ENCODE measurements around the gene PRR15L.

Gene PRR15L

DNA sequence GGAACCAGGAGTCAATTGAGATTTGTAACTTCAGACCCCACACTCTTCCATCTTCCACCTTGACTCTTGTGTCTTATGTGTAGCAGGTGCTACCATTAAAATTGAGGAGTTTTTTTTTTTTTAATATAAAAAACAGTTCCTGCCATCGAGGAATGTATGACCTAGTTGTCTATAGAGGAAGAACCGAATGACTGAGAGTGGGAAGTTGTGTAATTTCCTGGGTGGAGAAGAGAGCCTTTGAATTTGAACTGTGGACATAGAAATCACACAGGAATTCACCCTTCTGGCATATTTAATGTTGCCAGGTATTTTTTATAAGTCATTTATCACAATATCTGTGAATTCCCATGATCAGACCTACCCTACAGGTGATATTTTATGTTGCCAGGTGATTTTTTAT lies 39.7 kb downstream of the PRR15L start:
- H3K4me1 Mint-ChIP-seq = no peaks in the 10 kb centered on the region

DNA sequence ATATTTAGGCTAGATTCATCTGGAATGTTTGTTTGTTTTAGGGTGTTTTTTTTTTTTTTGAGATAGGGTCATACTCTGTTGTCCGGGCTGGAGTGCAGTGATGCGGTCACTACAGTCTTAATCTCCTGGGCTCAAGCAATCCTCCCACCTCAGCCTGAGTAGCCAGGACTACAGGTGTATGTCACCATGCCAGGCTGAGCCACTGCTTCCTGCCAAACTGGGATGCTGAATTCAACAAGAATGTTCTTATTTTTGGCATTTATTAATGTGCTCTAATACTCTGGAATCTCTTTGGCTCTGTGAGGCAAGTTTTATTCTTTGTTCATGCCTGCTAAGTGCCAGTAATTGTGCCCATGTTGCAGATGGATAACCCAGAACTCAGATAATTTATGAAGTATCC lies 40.1 kb downstream of the PRR15L start:
- ATAC-seq (no peak), DNase-seq (no peak)
- Mint-ChIP-seq H3K27me3 (no peaks in the 10 kb centered on the region), H3K27ac (no peak overlapping the region), H3K36me3 (ENCODE audit: low read depth) (peaks cover 13% of the 10 kb centered on the region), H3K4me1 (no peaks in the 10 kb centered on the region), H3K9me3 (no peaks in the 10 kb centered on the region), H3K4me3 (no peak overlapping the region)

More for the DNA sequence above, 39.7 kb downstream of the PRR15L start:
- ATAC-seq (no peak), DNase-seq (no peak)
- Mint-ChIP-seq H3K27ac (no peak overlapping the region), H3K4me3 (no peak overlapping the region), H3K27me3 (no peaks in the 10 kb centered on the region), H3K9me3 (no peaks in the 10 kb centered on the region), H3K36me3 (ENCODE audit: low read depth) (peaks cover 13% of the 10 kb centered on the region)

DNA sequence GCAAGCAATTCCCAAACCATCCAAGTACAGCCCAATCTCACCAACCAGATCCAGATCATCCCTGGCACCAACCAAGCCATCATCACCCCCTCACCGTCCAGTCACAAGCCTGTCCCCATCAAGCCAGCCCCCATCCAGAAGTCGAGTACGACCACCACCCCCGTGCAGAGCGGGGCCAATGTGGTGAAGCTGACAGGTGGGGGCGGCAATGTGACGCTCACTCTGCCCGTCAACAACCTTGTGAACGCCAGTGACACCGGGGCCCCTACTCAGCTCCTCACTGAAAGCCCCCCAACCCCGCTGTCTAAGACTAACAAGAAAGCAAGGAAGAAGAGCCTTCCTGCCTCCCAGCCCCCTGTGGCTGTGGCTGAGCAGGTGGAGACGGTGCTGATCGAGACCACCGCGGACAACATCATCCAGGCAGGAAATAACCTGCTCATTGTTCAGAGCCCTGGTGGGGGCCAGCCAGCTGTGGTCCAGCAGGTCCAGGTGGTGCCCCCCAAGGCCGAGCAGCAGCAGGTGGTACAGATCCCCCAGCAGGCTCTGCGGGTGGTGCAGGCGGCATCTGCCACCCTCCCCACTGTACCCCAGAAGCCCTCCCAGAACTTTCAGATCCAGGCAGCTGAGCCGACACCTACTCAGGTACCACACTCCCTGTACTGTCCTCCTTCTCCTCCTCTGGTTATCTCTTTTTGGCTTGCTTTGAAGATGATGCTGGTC lies 41.0 kb downstream of the PRR15L start:
- no peaks in the 10 kb centered on the region for H3K9me3 Mint-ChIP-seq
- H3K36me3 Mint-ChIP-seq (ENCODE audit: low read depth) = peaks cover 13% of the 10 kb centered on the region
- H3K4me3 Mint-ChIP-seq = no peak overlapping the region
- H3K27me3 Mint-ChIP-seq = no peaks in the 10 kb centered on the region
- no peak for ATAC-seq
- no peak for DNase-seq
- H3K27ac Mint-ChIP-seq = no peak overlapping the region
- H3K4me1 Mint-ChIP-seq = no peaks in the 10 kb centered on the region

DNA sequence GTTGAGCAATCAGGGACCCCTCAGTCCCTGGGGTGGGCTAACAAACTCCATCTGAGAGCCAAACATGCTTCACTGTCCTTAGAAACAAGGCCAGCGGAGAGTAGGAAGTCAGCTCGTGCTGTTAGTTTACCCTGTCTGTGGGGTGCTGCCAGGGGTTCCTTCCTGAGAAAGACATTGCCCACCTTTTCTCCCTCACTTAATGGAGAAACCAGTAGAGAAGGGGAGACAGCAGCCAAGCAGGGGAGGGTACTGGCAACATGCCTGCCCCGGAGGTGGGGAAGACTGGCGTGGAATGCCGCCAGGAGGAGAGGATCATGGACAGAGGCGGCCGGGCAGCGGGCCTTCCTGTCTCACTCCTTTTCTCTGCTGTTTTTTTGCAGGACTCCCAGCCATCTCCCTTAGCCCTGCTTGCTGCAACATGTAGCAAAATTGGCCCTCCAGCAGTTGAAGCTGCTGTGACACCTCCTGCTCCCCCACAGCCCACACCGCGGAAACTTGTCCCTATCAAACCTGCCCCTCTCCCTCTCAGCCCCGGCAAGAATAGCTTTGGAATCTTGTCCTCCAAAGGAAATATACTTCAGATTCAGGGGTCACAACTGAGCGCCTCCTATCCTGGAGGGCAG lies 41.8 kb downstream of the PRR15L start:
- H3K27ac Mint-ChIP-seq = no peak overlapping the region
- no peaks in the 10 kb centered on the region for H3K9me3 Mint-ChIP-seq
- ATAC-seq = no peak
- no peak for DNase-seq
- peaks cover 13% of the 10 kb centered on the region for H3K36me3 Mint-ChIP-seq (ENCODE audit: low read depth)
- H3K27me3 Mint-ChIP-seq = no peaks in the 10 kb centered on the region
- no peaks in the 10 kb centered on the region for H3K4me1 Mint-ChIP-seq
- H3K4me3 Mint-ChIP-seq = no peak overlapping the region

DNA sequence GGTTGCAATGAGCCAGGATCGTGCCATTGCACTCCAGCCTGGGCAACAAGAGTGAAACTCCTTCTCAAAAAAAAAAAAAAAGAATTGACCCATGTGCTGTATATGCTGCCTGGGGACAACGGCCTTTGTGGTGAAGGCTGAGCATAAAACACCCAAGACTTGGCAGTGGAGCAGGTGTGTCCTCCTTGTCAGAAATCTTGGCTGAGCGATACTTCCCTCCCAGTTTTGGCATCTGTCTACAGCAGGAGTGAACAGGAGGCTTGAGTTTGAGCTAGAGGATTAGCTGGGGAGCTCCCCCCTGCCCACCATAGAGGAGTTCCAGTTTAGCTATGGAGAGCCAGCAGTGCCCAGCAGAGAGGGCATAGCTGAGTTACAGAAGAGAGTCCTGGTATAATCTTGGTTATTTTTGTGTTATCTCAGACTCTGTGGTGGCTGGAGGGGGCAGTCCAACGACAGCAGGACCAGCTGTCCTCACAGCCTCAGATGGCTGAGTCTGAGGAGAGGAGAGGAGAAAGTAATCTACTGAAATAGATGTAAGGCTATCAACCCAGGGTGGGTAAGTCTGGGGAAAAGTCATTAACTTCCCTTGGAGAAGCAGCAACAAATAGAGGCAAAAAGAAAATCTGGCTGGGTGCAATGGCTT lies 43.3 kb downstream of the PRR15L start:
- DNase-seq = no peak
- no peak overlapping the region for H3K4me3 Mint-ChIP-seq
- H3K4me1 Mint-ChIP-seq = peaks cover 2% of the 10 kb centered on the region
- no peaks in the 10 kb centered on the region for H3K27me3 Mint-ChIP-seq
- no peak for ATAC-seq
- peak overlapping the region; percentile 21 for H3K27ac Mint-ChIP-seq
- peaks cover 7% of the 10 kb centered on the region for H3K36me3 Mint-ChIP-seq (ENCODE audit: low read depth)
- no peaks in the 10 kb centered on the region for H3K9me3 Mint-ChIP-seq

DNA sequence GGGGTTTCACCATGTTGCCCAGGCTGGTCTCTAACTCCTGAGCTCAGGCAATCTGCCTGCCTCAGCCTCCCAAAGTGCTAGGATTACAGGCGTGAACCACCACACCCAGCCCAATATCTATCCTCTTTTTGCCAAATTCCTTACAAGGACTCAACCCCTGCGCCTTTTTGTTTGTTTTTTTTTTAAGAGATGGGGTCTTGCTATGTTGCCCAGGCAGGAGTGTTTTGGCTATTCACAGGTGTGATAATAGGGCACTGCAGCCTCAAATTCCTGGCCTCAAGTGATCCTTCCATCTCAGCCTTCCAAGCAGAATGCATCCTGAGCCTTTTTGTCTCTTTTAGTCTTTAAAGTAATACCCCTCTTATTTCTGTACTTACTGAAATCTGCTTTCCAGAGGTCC lies 44.6 kb downstream of the PRR15L start:
- H3K27me3 Mint-ChIP-seq = no peaks in the 10 kb centered on the region
- DNase-seq (no peak), ATAC-seq (no peak)
- no peak overlapping the region for H3K4me3 Mint-ChIP-seq
- H3K27ac Mint-ChIP-seq = no peak overlapping the region
- peaks cover 9% of the 10 kb centered on the region for H3K36me3 Mint-ChIP-seq (ENCODE audit: low read depth)
- H3K4me1 Mint-ChIP-seq = peaks cover 4% of the 10 kb centered on the region
- no peaks in the 10 kb centered on the region for H3K9me3 Mint-ChIP-seq

DNA sequence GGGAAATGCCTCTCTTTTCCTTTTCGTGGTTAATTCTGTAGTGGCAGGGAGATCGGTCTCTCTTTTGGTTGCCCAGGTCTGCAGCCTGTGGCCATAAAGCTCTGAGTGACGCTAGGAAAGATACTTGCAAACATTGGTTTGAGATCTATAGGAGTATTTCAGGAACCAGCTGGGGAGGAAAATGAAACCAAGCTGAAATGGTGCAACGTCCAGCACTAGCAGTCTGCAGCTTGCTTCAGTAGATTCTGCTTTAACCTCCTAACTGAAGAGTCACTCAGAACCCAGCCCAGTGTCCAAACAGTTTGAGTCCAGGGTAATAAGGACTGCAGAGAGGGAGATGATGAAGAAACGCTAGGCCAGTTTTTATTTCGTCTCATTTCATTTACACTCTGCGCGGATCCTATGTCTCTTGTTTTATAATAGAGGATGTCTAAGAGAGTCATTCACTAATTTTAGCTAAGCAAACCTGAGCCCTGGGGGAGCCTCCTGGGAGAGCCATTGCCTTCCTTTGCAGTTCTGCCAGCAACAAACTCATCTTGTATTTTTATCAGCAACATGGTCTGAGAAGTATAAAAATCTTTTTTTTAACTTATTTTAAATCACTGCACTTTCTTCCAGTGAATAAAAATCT lies 49.6 kb downstream of the PRR15L start:
- H3K27ac Mint-ChIP-seq = no peak overlapping the region
- peaks cover 12% of the 10 kb centered on the region for H3K4me1 Mint-ChIP-seq
- ATAC-seq (no peak), DNase-seq (no peak)
- peaks cover 4% of the 10 kb centered on the region for H3K36me3 Mint-ChIP-seq (ENCODE audit: low read depth)
- H3K4me3 Mint-ChIP-seq = no peak overlapping the region
- H3K9me3 Mint-ChIP-seq = no peaks in the 10 kb centered on the region
- H3K27me3 Mint-ChIP-seq = no peaks in the 10 kb centered on the region

DNA sequence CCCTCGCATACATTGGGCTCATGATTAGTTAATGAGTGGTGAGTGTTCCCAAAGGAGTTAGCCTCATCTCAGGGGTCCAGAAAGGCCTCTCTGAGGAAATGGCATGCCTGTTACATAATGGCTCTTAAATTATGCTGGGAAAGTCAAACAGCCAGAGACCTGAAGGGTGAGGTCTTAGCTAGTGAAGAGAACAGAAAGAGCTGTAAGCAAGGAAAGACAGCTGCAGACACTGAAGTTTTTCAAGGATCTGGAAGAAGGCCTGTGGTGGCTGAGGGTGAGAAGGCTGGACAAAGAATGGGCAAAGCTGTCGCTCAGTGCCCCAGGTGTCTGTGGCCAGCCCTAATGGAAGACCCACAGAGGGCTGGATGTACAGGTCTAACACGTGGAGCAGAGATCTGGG lies 51.2 kb downstream of the PRR15L start:
- H3K27me3 Mint-ChIP-seq = no peaks in the 10 kb centered on the region
- H3K4me3 Mint-ChIP-seq = no peak overlapping the region
- H3K4me1 Mint-ChIP-seq = peaks cover 15% of the 10 kb centered on the region
- no peak for DNase-seq
- H3K36me3 Mint-ChIP-seq (ENCODE audit: low read depth) = peaks cover 6% of the 10 kb centered on the region
- no peaks in the 10 kb centered on the region for H3K9me3 Mint-ChIP-seq
- no peak overlapping the region for H3K27ac Mint-ChIP-seq
- ATAC-seq = no peak

DNA sequence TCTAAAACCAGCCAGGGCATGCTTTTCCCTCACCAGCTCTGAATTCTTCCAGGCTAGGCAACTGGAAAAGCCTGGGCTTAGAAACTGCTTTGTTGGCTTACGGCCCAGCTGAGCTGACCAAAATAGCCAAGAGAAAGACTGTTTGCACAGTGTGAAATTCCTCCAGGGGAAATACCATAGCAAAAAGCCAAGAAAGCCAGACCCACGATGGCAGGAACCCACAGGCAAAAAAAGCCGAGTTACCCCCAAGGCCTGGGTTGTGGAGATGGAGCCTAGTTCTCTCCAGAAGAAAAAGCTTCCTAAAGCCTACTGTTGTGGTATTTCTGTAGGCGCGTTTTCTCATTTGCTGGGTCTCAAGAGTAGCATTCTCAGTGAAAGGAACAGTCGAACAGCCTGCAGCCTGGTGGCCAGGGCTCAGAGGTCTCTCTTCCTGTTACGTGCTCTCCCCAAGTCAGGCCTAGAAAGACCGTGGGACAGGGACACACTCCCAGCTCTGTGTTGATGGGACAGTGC lies 52.4 kb downstream of the PRR15L start:
- H3K4me3 Mint-ChIP-seq = no peak overlapping the region
- no peaks in the 10 kb centered on the region for H3K9me3 Mint-ChIP-seq
- peaks cover 6% of the 10 kb centered on the region for H3K36me3 Mint-ChIP-seq (ENCODE audit: low read depth)
- H3K27me3 Mint-ChIP-seq = no peaks in the 10 kb centered on the region
- no peak overlapping the region for H3K27ac Mint-ChIP-seq
- H3K4me1 Mint-ChIP-seq = peaks cover 15% of the 10 kb centered on the region
- DNase-seq (no peak), ATAC-seq (no peak)

DNA sequence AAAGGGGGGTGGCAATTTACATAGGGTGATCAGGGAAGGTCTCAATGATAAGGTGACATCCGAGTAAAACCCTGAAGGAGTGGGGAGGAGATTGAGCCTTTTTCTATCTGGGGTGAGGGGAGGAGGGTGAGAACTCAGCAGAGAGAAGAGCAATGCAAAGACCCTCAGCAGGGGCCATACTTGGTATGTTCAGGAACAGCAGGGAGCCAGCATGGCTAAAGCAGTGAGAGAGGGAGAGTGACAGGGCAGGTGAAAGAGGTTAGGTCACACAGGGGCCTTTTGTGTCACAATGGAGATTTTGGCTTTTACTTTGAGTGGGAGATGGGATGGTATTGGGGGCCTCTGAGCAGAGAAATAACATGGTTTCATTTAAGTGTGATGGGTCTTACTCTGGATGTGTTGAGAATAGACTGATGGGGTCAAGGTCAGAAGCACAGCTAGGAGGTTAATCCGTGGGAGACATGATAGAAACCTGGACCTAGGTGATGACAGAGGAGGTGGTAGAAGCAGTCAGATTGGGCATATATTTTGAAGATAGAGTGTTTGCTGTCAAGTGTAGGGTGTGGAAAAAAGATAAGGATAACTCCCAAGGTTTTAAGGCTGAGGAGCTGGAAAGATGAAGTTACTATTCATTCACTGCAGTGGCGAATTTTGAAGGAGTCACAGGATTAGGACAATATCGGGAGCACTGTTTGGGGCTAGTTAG lies 55.5 kb downstream of the PRR15L start:
- H3K4me3 Mint-ChIP-seq = no peak overlapping the region
- H3K9me3 Mint-ChIP-seq = no peaks in the 10 kb centered on the region
- peak overlapping the region; percentile 8 for H3K27ac Mint-ChIP-seq
- H3K4me1 Mint-ChIP-seq = peaks cover 28% of the 10 kb centered on the region
- H3K27me3 Mint-ChIP-seq = no peaks in the 10 kb centered on the region
- peaks cover 14% of the 10 kb centered on the region for H3K36me3 Mint-ChIP-seq (ENCODE audit: low read depth)
- no peak for DNase-seq
- no peak for ATAC-seq

All from activated naive CD8-positive, alpha-beta T cell treated with anti-CD3 and anti-CD28 coated beads, Interleukin-2, amount 50 U/mL, for 24 hours (primary cell).